ENCODE data around the gene ADGRL3. TPM values are rescaled to one million over a fixed set of nuclear protein-coding genes. Genes with fewer than 3 reads are reported as not detected.

Gene ADGRL3
- total and polyA plus RNA-seq, 9 donors = 0.88 to 9.5 (median 2.5) TPM

- Histone ChIP-seq H3K4me3 (no peak overlapping the region), H3K27me3 (no peaks in the 10 kb centered on the region), H3K36me3 (no peaks in the 10 kb centered on the region), H3K4me1 (ENCODE audit: insufficient read depth) (no peaks in the 10 kb centered on the region), H3K9me3 (peaks cover 0 to 7% of the 10 kb centered on the region in 2 donors), H3K27ac (no peak overlapping the region)
- TF ChIP-seq EP300 (IDR thresholded peaks at IDR 0.05) (no peak), CTCF (IDR thresholded peaks at IDR 0.05) (no peak), POLR2A (IDR thresholded peaks at IDR 0.05) (no peak)
- intact Hi-C loops (cut with DNase I) = no loop called here
- DNase-seq = no peak
Observed at GRCh38 chr4:61665649-61666048, 465.5 kb downstream of the ADGRL3 start.

- intact Hi-C loops (cut with DNase I) = no loop called here
- H3K4me1 ChIP-seq (ENCODE audit: insufficient read depth) = no peaks in the 10 kb centered on the region
- no peak for DNase-seq
- no peak overlapping the region for H3K27ac ChIP-seq
- WGBS, 3 donors = 90 to 91% (median 90%) methylated on average over 1 of the region's 1 CpG
- H3K36me3 ChIP-seq = no peaks in the 10 kb centered on the region
- H3K9me3 ChIP-seq = peaks cover 0 to 9% of the 10 kb centered on the region in 2 donors
- no peak for TF ChIP-seq CTCF (IDR thresholded peaks at IDR 0.05)
- TF ChIP-seq EP300 (IDR thresholded peaks at IDR 0.05) = no peak
- no peak for TF ChIP-seq POLR2A (IDR thresholded peaks at IDR 0.05)
- H3K4me3 ChIP-seq = no peak overlapping the region
- H3K27me3 ChIP-seq = no peaks in the 10 kb centered on the region
Observed at GRCh38 chr4:61666244-61666643, 466.1 kb downstream of the ADGRL3 start.

DNA sequence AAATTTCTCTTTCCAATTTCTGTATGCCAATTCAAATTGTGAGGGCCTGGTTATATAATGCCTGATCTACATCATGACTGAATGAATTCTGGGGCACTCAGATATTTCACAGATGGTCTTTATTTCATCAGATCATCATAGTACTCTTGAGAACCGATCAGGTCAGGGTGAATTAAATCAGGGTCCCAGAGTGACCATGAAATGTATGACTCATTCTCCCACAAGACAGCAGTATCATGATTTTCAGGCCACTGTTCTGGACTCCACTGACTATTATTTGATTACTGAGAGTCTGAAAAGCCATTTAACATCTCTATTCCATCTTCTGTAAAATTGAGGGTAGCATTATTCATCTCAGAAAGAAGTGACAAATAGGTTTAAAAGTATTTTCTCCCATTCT lies 471.5 kb downstream of the ADGRL3 start:
- WGBS, 3 donors = 81 to 91% (median 88%) methylated on average over 1 of the region's 1 CpG
- peaks cover 0 to 4% of the 10 kb centered on the region in 2 donors for H3K9me3 ChIP-seq
- no peaks in the 10 kb centered on the region for H3K27me3 ChIP-seq
- no peak for DNase-seq
- intact Hi-C loops (cut with DNase I) = no loop called here
- H3K27ac ChIP-seq = no peak overlapping the region
- H3K4me1 ChIP-seq (ENCODE audit: insufficient read depth) = no peaks in the 10 kb centered on the region
- H3K36me3 ChIP-seq = no peaks in the 10 kb centered on the region
- no peak for TF ChIP-seq CTCF (IDR thresholded peaks at IDR 0.05)
- no peak for TF ChIP-seq EP300 (IDR thresholded peaks at IDR 0.05)
- no peak for TF ChIP-seq POLR2A (IDR thresholded peaks at IDR 0.05)
- no peak overlapping the region for H3K4me3 ChIP-seq

DNA sequence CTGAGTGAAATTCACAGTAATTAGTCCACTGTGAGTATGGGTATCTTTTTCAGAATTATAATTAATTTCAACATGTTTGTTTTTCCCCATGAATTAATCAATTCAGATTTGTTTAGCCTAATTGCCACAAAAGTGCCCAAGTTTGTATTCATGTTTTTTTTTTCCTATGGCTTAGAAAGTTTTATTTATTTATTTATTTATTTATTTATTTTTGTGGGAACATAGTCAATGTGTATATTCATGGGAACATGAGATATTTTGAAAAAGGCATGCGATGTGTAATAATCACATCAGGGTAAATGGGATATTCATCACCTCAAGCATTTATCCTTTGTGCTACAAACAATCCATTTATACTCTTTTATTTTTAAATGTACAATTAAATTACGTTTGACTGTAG lies 475.3 kb downstream of the ADGRL3 start:
- WGBS, 3 donors = 92 to 94% (median 93%) methylated on average over 2 of the region's 2 CpGs
- no peaks in the 10 kb centered on the region for H3K4me1 ChIP-seq (ENCODE audit: insufficient read depth)
- intact Hi-C loops (cut with DNase I) = no loop called here
- H3K4me3 ChIP-seq = no peak overlapping the region
- H3K9me3 ChIP-seq = peaks cover 0 to 4% of the 10 kb centered on the region in 2 donors
- no peak overlapping the region for H3K27ac ChIP-seq
- no peak for TF ChIP-seq EP300 (IDR thresholded peaks at IDR 0.05)
- TF ChIP-seq POLR2A (IDR thresholded peaks at IDR 0.05) = no peak
- TF ChIP-seq CTCF (IDR thresholded peaks at IDR 0.05) = no peak
- no peaks in the 10 kb centered on the region for H3K36me3 ChIP-seq
- no peak for DNase-seq
- H3K27me3 ChIP-seq = no peaks in the 10 kb centered on the region

GRCh38 chr4:61678297-61678696 lies 478.2 kb downstream of the ADGRL3 start:
- Histone ChIP-seq H3K4me1 (ENCODE audit: insufficient read depth) (no peaks in the 10 kb centered on the region), H3K4me3 (no peak overlapping the region), H3K36me3 (no peaks in the 10 kb centered on the region), H3K27ac (no peak overlapping the region), H3K27me3 (no peaks in the 10 kb centered on the region), H3K9me3 (no peaks in the 10 kb centered on the region)
- DNase-seq = no peak
- no peak for TF ChIP-seq CTCF (IDR thresholded peaks at IDR 0.05)
- TF ChIP-seq EP300 (IDR thresholded peaks at IDR 0.05) = no peak
- no peak for TF ChIP-seq POLR2A (IDR thresholded peaks at IDR 0.05)
- 85 to 95% (median 90%) methylated on average over 1 of the region's 1 CpG for WGBS, 3 donors
- intact Hi-C loops (cut with DNase I) = no loop called here
